K562 (cell line): Measurements from ENCODE around the gene KLF4. TPM values are rescaled to one million over a fixed set of nuclear protein-coding genes. Genes with fewer than 3 reads are reported as not detected.

Experiments
- ARID1B ChIP-seq: fragments of 450-650 bp; IDR thresholded peaks from 2 replicates; pipeline ENCODE4 v1.6.1; 2016; ENCODE audit warnings: antibody characterized with exemption, mild to moderate bottlenecking, inconsistent platforms
- C11orf30 ChIP-seq: fragments of 450-650 bp; IDR thresholded peaks from 2 replicates; pipeline ENCODE4 v1.6.1; 2016; ENCODE audit warnings: low read depth, mild to moderate bottlenecking
- CEBPG ChIP-seq, 3 experiments: fragments of 200-800 bp in 1 of 3; sonication (Bioruptor generic) in 1 of 3; sonication (generic) in 1 of 3; formaldehyde crosslinking in 1 of 3; IDR thresholded peaks in 2 of 3; conservative IDR thresholded peaks in 1 of 3; 2 replicates each; pipeline versions ENCODE4 v1.6.1 to v1.8.0; 2016 to 2022; ENCODE audit warnings: missing compliant biosample characterization in 2 of 3, missing genetic modification characterization in 2 of 3, mild to moderate bottlenecking in 1 of 3, missing genetic modification reagents in 1 of 3
- DACH1 ChIP-seq: fragments of 450-650 bp; IDR thresholded peaks from 2 replicates; pipeline ENCODE4 v1.6.1; 2018; ENCODE audit not compliant: partially characterized antibody
- DIDO1 ChIP-seq: fragments of 450-650 bp; IDR thresholded peaks from 2 replicates; pipeline ENCODE4 v1.6.1; 2016; ENCODE audit warnings: low read depth, missing biosample characterization, missing genetic modification characterization
- DNMT1 ChIP-seq: fragments of 450-650 bp; IDR thresholded peaks from 2 replicates; pipeline ENCODE4 v1.6.1; 2016; ENCODE audit warnings: antibody characterized with exemption, mild to moderate bottlenecking
- DPF2 ChIP-seq: fragments of 450-650 bp; IDR thresholded peaks from 2 replicates; pipeline ENCODE4 v1.6.1; 2016
- ESRRA ChIP-seq: fragments of 450-650 bp; IDR thresholded peaks from 2 replicates; pipeline ENCODE4 v1.6.1; 2014; ENCODE audit warnings: low read depth, mild to moderate bottlenecking, moderate library complexity, borderline replicate concordance
- ETV1 ChIP-seq: fragments of 450-650 bp; conservative IDR thresholded peaks from 2 replicates; pipeline ENCODE4 v1.6.1; 2016; ENCODE audit warnings: missing genetic modification characterization, control low read depth, low read depth, missing compliant biosample characterization
- FOSL1 ChIP-seq: fragments of 200-800 bp; sonication (Bioruptor generic); conservative IDR thresholded peaks from 2 replicates; pipeline ENCODE4 v1.6.1; 2016; ENCODE audit warnings: missing genetic modification characterization, missing compliant biosample characterization
- JUND ChIP-seq, 2 experiments: IDR thresholded peaks; 2 replicates in 1 of 2; 3 replicates in 1 of 2; pipeline ENCODE4 v1.6.1; 2011; ENCODE audit warnings: borderline replicate concordance in 2 of 2, low read depth in 2 of 2, low read length in 2 of 2, improper control_type of control experiment in 1 of 2, missing biosample characterization in 1 of 2, missing genetic modification characterization in 1 of 2, missing genetic modification reagents in 1 of 2
- MAFG ChIP-seq: fragments of 450-650 bp; conservative IDR thresholded peaks from 2 replicates; pipeline ENCODE4 v1.6.1; 2016; ENCODE audit warnings: missing genetic modification characterization, missing compliant biosample characterization
- MAFK ChIP-seq: IDR thresholded peaks from 2 replicates; pipeline ENCODE4 v1.6.1; 2011; ENCODE audit warnings: low read length, improper control_type of control experiment
- MCM7 ChIP-seq, 2 experiments: fragments of 450-650 bp; IDR thresholded peaks; 2 replicates each; pipeline ENCODE4 v1.6.1; 2016 to 2018
- NFE2 ChIP-seq: IDR thresholded peaks from 2 replicates; pipeline ENCODE4 v1.6.1; 2014; ENCODE audit warnings: antibody characterized with exemption, low read depth
- RAD21 ChIP-seq, 2 experiments: fragments of 250-450 bp in 1 of 2; fragments of 450-650 bp in 1 of 2; sonication (Bioruptor Pico) in 1 of 2; formaldehyde crosslinking in 1 of 2; IDR thresholded peaks in 1 of 2; conservative IDR thresholded peaks in 1 of 2; 2 replicates each; pipeline versions ENCODE4 v1.4.0 to v1.8.0; 2020 to 2022; ENCODE audit warnings: mild to moderate bottlenecking in 2 of 2, moderate library complexity in 1 of 2
- SFPQ ChIP-seq: fragments of 200-400 bp; formaldehyde crosslinking; IDR thresholded peaks from 2 replicates; pipeline ENCODE4 v1.6.1; 2017; ENCODE audit warnings: mild to moderate bottlenecking, low read depth, low read length, moderate library complexity
- SRSF7 ChIP-seq: fragments of 200-400 bp; formaldehyde crosslinking; optimal IDR thresholded peaks from 2 replicates; pipeline ENCODE3; 2017; ENCODE audit warnings: mild to moderate bottlenecking, low read depth, low read length
- UBTF ChIP-seq, 2 experiments: IDR thresholded peaks; 2 replicates each; pipeline ENCODE4 v1.6.1; 2012; ENCODE audit warnings: improper control_type of control experiment in 2 of 2, low read depth in 2 of 2, low read length in 2 of 2, borderline replicate concordance in 1 of 2
- ZNF280A ChIP-seq: fragments of 450-650 bp; IDR thresholded peaks from 2 replicates; pipeline ENCODE4 v1.6.1; 2018; ENCODE audit warnings: mild to moderate bottlenecking, low read depth; ENCODE audit not compliant: partially characterized antibody
- ZNF431 ChIP-seq: sonication (generic); formaldehyde crosslinking; IDR thresholded peaks from 2 replicates; pipeline ENCODE4 v1.8.0; 2022; ENCODE audit warnings: mild to moderate bottlenecking, missing genetic modification reagents
- ZNF707 ChIP-seq: fragments of 250-450 bp; sonication (Bioruptor Pico); conservative IDR thresholded peaks from 2 replicates; pipeline ENCODE4 v1.8.0; 2022; ENCODE audit warnings: inconsistent platforms, mild to moderate bottlenecking, moderate library complexity
- ZNF77 ChIP-seq: fragments of 250-450 bp; sonication (Bioruptor Pico); IDR thresholded peaks from 2 replicates; pipeline ENCODE4 v1.5.0; 2020
- ZNF785 ChIP-seq: fragments of 250-450 bp; sonication (Bioruptor Pico); IDR thresholded peaks from 2 replicates; pipeline ENCODE4 v1.4.0; 2020; ENCODE audit warnings: mild to moderate bottlenecking
- polyA plus RNA-seq, 8 experiments: library from polyadenylated mRNA; depleted of rRNA in 4 of 8; stranded (reverse) in 5 of 8; unstranded in 3 of 8; fragments of >200 nt; fragmentation: Nextera tagmentation in 2 of 8; fragmentation: Illumina TruSeq in 1 of 8; extraction: Ambion mirVana in 2 of 8; extraction: Trizol in 1 of 8; gene quantifications; 2 replicates each; pipeline versions ENCODE4 v1.2.1 to v1.2.3, GENCODE V29; 2011 to 2014; ENCODE audit warnings: inconsistent platforms in 1 of 8, missing spikeins in 1 of 8
- total RNA-seq, 7 experiments: library from RNA; depleted of rRNA in 6 of 7; stranded (reverse); fragments of >200 nt in 6 of 7; fragmentation: Illumina TruSeq in 2 of 7; extraction: Trizol in 2 of 7; gene quantifications; 2 replicates each; pipeline versions ENCODE4 v1.2.1 to v1.2.3, GENCODE V29; 2011 to 2021; ENCODE audit warnings: low replicate concordance in 1 of 7

Gene KLF4
- total and polyA plus RNA-seq, 9 of the 15 experiments (the other 6 are each of a cell fraction or from before 2014, with no cell fraction given): 0.04 to 0.95 (median 0.22) TPM

- no peak for TF ChIP-seq SFPQ
- TF ChIP-seq C11orf30: peak; percentile 90
- TF ChIP-seq DACH1: no peak
- peak; percentile 59; the same call in 1 of the 2 replicates for TF ChIP-seq MAFK
- TF ChIP-seq ZNF785 (CRISPR knock-in tag): no peak
- no peak for TF ChIP-seq ZNF707
- no peak for TF ChIP-seq UBTF (IDR thresholded peaks at IDR 0.05; ENCODE audit: borderline replicate concordance in 1 of 2, low read depth in 2 of 2, low read length in 2 of 2)
- peak; percentile 91 for TF ChIP-seq MAFG (tag)
- no peak for TF ChIP-seq RAD21 (CRISPR knock-in tag; conservative IDR thresholded peaks at IDR 0.05 in 1 of 2, IDR thresholded peaks at IDR 0.05 in 1 of 2)
- TF ChIP-seq NFE2: peak; percentile 81
- TF ChIP-seq SRSF7: no peak
- TF ChIP-seq ETV1 (tag): no peak
- peak; percentile 47; the same call in 1 of the 2 replicates for TF ChIP-seq JUND (IDR thresholded peaks at IDR 0.05; ENCODE audit: borderline replicate concordance, low read depth, low read length)
- no peak for TF ChIP-seq JUND (tag; IDR thresholded peaks at IDR 0.05; ENCODE audit: borderline replicate concordance, low read depth, low read length)
- no peak for TF ChIP-seq ZNF431
- 0 out of 2 replicates have a peak, but pooled peaks have one; percentile 42 for TF ChIP-seq FOSL1 (tag)
- no peak for TF ChIP-seq ZNF280A
- no peak for TF ChIP-seq CEBPG (CRISPR knock-in tag; IDR thresholded peaks at IDR 0.05)
- TF ChIP-seq CEBPG (tag; conservative IDR thresholded peaks at IDR 0.05 in 1 of 2, IDR thresholded peaks at IDR 0.05 in 1 of 2): peak; percentile 85 to 94
- no peak for TF ChIP-seq DIDO1 (tag)
- TF ChIP-seq ESRRA: no peak
- TF ChIP-seq DPF2: peak; percentile 59; the same call in 1 of the 2 replicates
- TF ChIP-seq ARID1B: 0 out of 2 replicates have a peak, but pooled peaks have one; percentile 11
- TF ChIP-seq DNMT1: no peak
- no peak for TF ChIP-seq MCM7 (IDR thresholded peaks at IDR 0.05)
- TF ChIP-seq ZNF77 (CRISPR knock-in tag): no peak
These were observed 9.2 kb downstream of the KLF4 start (continued) for GRCh38 chr9:107480386-107480789.
